ENCODE measurements around the gene FAM163B. TPM values are rescaled to one million over a fixed set of nuclear protein-coding genes. Genes with fewer than 3 reads are reported as not detected.

The FAM163B gene
- total RNA-seq, 2 donors from 2014 or later = 0.78 TPM; not detected in 1

DNA sequence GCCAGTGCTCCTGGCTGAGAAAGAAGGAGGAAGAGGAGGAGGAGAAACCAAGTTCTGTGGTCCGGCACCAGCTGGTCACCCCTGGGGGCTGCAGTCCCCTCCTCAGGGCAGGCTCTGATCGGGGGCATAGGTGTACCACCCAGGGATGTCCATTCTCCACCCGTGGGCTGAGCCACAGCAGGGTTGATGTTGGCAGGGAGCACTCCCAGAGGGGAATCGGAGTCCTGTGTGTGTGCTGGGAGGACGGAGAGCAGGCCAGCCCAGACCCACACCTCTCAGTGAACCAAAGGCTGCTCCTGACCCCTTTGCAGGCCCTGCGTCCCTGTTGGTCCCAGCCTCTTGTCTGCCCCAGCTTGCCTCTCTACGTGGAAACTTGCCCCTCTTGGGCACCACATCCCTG is 79.3 kb downstream of the FAM163B start:
- intact Hi-C loops (cut with DNase I) = loop anchor here (10.0 kb wide), 1 partner anchor 475 kb away; no protein-coding TSS in a partner anchor
- H3K4me1 ChIP-seq = peaks cover 48% of the 10 kb centered on the region
- DNase-seq (no peak), ATAC-seq (no peak)
- no peaks in the 10 kb centered on the region for H3K9me3 ChIP-seq
- no peak overlapping the region for H3K4me3 ChIP-seq
- WGBS, 2 donors = 75 to 96% methylated on average over 6 to 7 of the region's 7 CpGs
- H3K27me3 ChIP-seq = no peaks in the 10 kb centered on the region
- H3K27ac ChIP-seq = no peak overlapping the region
- H3K36me3 ChIP-seq (replicated peaks in 1 of 2; ENCODE audit: insufficient read depth in 1 of 2, low read depth in 2 of 2) = no peaks in the 10 kb centered on the region
- TF ChIP-seq, protein P1, sequence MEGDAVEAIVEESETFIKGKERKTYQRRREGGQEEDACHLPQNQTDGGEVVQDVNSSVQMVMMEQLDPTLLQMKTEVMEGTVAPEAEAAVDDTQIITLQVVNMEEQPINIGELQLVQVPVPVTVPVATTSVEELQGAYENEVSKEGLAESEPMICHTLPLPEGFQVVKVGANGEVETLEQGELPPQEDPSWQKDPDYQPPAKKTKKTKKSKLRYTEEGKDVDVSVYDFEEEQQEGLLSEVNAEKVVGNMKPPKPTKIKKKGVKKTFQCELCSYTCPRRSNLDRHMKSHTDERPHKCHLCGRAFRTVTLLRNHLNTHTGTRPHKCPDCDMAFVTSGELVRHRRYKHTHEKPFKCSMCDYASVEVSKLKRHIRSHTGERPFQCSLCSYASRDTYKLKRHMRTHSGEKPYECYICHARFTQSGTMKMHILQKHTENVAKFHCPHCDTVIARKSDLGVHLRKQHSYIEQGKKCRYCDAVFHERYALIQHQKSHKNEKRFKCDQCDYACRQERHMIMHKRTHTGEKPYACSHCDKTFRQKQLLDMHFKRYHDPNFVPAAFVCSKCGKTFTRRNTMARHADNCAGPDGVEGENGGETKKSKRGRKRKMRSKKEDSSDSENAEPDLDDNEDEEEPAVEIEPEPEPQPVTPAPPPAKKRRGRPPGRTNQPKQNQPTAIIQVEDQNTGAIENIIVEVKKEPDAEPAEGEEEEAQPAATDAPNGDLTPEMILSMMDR (IDR thresholded peaks at IDR 0.05) = no peak
- TF ChIP-seq POLR2A (IDR thresholded peaks at IDR 0.05) = no peak

GRCh38 chr9:133529457-133529856 is 79.7 kb downstream of the FAM163B start:
- TF ChIP-seq POLR2A (IDR thresholded peaks at IDR 0.05) = no peak
- TF ChIP-seq, protein P1 (IDR thresholded peaks at IDR 0.05) = no peak
- Histone ChIP-seq H3K4me1 (peaks cover 43% of the 10 kb centered on the region), H3K27me3 (no peaks in the 10 kb centered on the region), H3K27ac (no peak overlapping the region), H3K36me3 (replicated peaks in 1 of 2; ENCODE audit: insufficient read depth in 1 of 2, low read depth in 2 of 2) (no peaks in the 10 kb centered on the region), H3K4me3 (no peak overlapping the region), H3K9me3 (no peaks in the 10 kb centered on the region)
- 82 to 83% methylated on average over 6 of the region's 7 CpGs for WGBS, 2 donors
- intact Hi-C loops (cut with DNase I) = no loop called here
- no peak for ATAC-seq
- no peak for DNase-seq

DNA sequence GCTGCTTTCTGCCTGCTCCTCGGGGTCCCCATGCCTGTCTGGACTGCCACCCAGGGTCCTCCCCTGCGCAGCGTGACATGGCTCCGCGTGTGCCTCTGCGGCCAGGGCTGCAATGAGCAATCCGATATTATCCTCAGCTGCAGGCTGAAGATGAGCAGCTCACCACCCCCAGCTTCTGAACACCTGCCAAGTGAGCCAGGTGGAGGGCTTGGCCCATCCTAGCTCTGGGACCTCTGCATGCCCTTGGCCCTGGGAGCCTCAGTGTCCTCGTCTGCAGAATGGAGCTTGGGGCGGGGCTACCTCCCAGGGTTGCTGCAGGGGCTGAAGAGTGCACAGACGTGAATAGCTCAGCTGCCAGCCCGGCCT is 80.3 kb downstream of the FAM163B start:
- WGBS, 2 donors = 74 to 95% methylated on average over 4 to 11 of the region's 11 CpGs
- Histone ChIP-seq H3K4me1 (peaks cover 37% of the 10 kb centered on the region), H3K36me3 (replicated peaks in 1 of 2; ENCODE audit: insufficient read depth in 1 of 2, low read depth in 2 of 2) (no peaks in the 10 kb centered on the region), H3K27ac (no peak overlapping the region), H3K27me3 (no peaks in the 10 kb centered on the region), H3K9me3 (no peaks in the 10 kb centered on the region), H3K4me3 (no peak overlapping the region)
- intact Hi-C loops (cut with DNase I) = no loop called here
- no peak for TF ChIP-seq POLR2A (IDR thresholded peaks at IDR 0.05)
- TF ChIP-seq, protein P1 (IDR thresholded peaks at IDR 0.05) = no peak
- DNase-seq (no peak), ATAC-seq (no peak)

- peak overlapping the region in 3 of 4 donors; percentile 38 to 45 (median 42) for H3K27ac ChIP-seq
- H3K4me3 ChIP-seq = no peak overlapping the region
- peaks cover 31% of the 10 kb centered on the region for H3K4me1 ChIP-seq
- intact Hi-C loops (cut with DNase I) = no loop called here
- TF ChIP-seq, protein P1 (IDR thresholded peaks at IDR 0.05) = no peak
- TF ChIP-seq POLR2A (IDR thresholded peaks at IDR 0.05) = no peak
- H3K27me3 ChIP-seq = no peaks in the 10 kb centered on the region
- no peaks in the 10 kb centered on the region for H3K36me3 ChIP-seq (replicated peaks in 1 of 2; ENCODE audit: insufficient read depth in 1 of 2, low read depth in 2 of 2)
- ATAC-seq (no peak), DNase-seq (peak in 1 of 4 donors; percentile 28)
- WGBS, 2 donors = 61 to 66% methylated on average over 12 to 19 of the region's 22 CpGs
- no peaks in the 10 kb centered on the region for H3K9me3 ChIP-seq
Measured at GRCh38 chr9:133528001-133528875, 81.0 kb downstream of the FAM163B start.
